Fibroblast of villous mesenchyme (primary cell): ENCODE results near the gene LRRC72. TPM values are rescaled to one million over a fixed set of nuclear protein-coding genes. Genes with fewer than 3 reads are reported as not detected.

Experiments used
- DNase-seq: peaks from one replicate; pipeline ENCODE4 v3.0.0-alpha.2; 2010; ENCODE audit warnings: low read depth
- H3K4me3 ChIP-seq: 2 replicates; pipeline ENCODE4 v1.5.1; 2011; ENCODE audit warnings: low read depth, mild to moderate bottlenecking, low read length
- CTCF ChIP-seq: IDR thresholded peaks from 2 replicates; pipeline ENCODE4 v1.5.1; 2012; ENCODE audit warnings: low read depth, mild to moderate bottlenecking, low read length; ENCODE audit not compliant: insufficient read depth
- total RNA-seq: library from RNA; depleted of rRNA; stranded (reverse); fragments of >200 nt; gene quantifications from 2 replicates; pipeline ENCODE4 v1.2.3, GENCODE V29; 2012

LRRC72 gene
- total RNA-seq, 1 donor: not detected

- DNase-seq: no peak
- no peak for TF ChIP-seq CTCF
- no peak overlapping the region for H3K4me3 ChIP-seq
Observed at GRCh38 chr7:16609842-16610450, 83.3 kb downstream of the LRRC72 start.

GRCh38 chr7:16611711-16612110, 85.1 kb downstream of the LRRC72 start:
- no peak for TF ChIP-seq CTCF
- H3K4me3 ChIP-seq: no peak overlapping the region
- no peak for DNase-seq

- H3K4me3 ChIP-seq: no peak overlapping the region
- TF ChIP-seq CTCF: no peak
- DNase-seq: no peak
Observed at GRCh38 chr7:16615228-16615627, 88.6 kb downstream of the LRRC72 start.

DNA sequence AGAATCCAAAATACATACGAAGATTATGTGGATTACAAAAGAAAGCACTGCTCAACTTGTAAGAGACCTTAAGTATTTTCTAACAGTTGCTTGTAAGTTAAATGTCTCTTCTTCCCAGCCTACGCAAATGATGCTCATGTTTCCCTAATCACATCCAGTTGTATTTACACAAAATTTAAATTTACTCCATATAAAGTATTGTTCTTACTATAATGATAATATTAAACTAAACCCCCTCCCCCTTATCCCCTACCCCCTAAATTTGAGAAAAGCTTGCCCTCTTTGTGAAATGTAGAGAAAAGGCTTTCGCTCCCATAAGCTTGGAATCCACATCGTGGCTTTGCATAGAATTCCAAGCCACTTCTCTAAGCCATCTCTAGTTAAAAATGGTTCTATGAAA, 89.5 kb downstream of the LRRC72 start:
- TF ChIP-seq CTCF: no peak
- peak; percentile 42 for DNase-seq
- H3K4me3 ChIP-seq: no peak overlapping the region

GRCh38 chr7:16616542-16616941, 89.9 kb downstream of the LRRC72 start:
- no peak overlapping the region for H3K4me3 ChIP-seq
- no peak for DNase-seq
- TF ChIP-seq CTCF: no peak

DNA sequence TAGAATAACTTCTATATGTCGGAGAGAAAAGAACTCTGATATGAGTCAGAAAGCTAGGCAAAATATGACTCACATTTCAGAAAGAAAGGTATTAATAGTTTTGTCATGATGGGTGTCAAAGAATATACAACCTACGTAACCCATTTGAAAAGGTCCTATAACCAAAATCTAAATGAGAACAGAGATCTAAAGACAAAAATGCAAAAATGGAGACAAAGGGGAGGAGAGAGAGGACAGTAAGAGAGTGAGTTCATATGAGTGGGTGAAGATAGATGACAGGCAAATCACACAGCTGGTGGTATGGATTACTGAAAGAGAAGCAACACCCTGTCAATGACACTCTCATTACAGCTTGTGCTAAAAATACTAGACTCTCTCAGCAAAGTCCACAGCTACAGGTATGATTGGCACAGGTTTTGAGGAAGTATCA, 93.4 kb downstream of the LRRC72 start:
- no peak overlapping the region for H3K4me3 ChIP-seq
- TF ChIP-seq CTCF: no peak
- no peak for DNase-seq

GRCh38 chr7:16626388-16626787, 99.8 kb downstream of the LRRC72 start:
- DNase-seq: no peak
- H3K4me3 ChIP-seq: no peak overlapping the region
- no peak for TF ChIP-seq CTCF
